Bladder microvascular endothelial cell (primary cell): ENCODE results near the gene DMRTB1. TPM values are rescaled to one million over a fixed set of nuclear protein-coding genes. Genes with fewer than 3 reads are reported as not detected.

Source experiments
- total RNA-seq: library from RNA; depleted of rRNA; stranded (reverse); fragments of >200 nt; gene quantifications from 2 replicates; pipeline ENCODE4 v1.2.3, GENCODE V29; 2014

Gene DMRTB1
- total RNA-seq = not detected in 2 replicates

DNA sequence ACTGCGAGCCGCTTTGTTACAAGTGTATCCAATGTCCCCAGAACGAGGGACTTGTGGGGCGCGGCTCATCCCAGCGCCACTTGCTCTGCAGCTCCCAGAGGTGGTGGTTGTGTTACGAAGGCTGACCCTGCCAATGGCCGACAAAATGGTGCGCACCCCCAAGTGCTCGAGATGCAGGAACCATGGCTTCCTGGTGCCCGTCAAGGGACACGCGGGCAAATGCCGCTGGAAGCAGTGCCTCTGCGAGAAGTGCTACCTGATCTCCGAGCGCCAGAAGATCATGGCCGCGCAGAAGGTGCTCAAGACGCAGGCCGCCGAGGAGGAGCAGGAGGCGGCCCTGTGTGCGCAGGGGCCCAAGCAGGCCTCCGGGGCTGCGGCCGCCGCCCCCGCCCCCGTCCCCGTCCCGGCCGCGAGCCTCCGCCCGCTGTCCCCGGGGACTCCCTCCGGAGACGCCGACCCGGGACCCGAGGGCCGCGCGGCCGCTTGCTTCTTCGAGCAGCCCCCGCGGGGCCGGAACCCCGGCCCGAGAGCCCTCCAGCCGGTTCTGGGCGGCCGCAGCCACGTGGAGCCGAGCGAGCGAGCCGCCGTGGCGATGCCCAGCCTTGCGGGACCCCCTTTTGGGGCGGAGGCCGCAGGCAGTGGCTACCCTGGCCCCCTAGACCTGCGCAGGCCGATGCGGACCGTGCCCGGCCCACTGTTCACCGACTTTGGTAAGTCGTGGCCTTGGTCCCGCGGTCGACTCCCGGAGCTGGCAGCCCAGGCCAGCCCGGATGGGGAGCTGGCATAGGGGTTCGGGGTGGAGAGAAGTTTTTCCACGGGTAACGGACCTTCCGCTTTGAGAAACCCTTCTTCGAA, at the start of gene DMRTB1:
TSS of gene DMRTB1 (plus strand) at position 79 of the 855 bp plus-strand sequence. CDS start at position 134, 55 bp downstream.

Other genes starting within 250 kb of the DMRTB1 start
- gene CZIB, start 238.8 kb upstream of the DMRTB1 start, total RNA-seq = 34.8 and 53.4 TPM in 2 replicates
- gene MAGOH, start 220.9 kb upstream of the DMRTB1 start, total RNA-seq = 37.2 and 64.3 TPM in 2 replicates
- gene LRP8, start 131.3 kb upstream of the DMRTB1 start, total RNA-seq = 14.6 and 24.2 TPM in 2 replicates